NB4 (cell line): Measurements from ENCODE around the gene EMP3.

Source experiments
- POLR2A ChIP-seq: IDR thresholded peaks from 2 replicates; pipeline ENCODE4 v1.6.1; 2011; ENCODE audit warnings: mild to moderate bottlenecking; ENCODE audit not compliant: insufficient read length; ENCODE audit errors: extremely low read depth
- TF ChIP-seq, protein P1 (sequence below): IDR thresholded peaks from one replicate; pipeline ENCODE4 v1.5.1; 2012; ENCODE audit warnings: low read depth, low read length

DNA sequence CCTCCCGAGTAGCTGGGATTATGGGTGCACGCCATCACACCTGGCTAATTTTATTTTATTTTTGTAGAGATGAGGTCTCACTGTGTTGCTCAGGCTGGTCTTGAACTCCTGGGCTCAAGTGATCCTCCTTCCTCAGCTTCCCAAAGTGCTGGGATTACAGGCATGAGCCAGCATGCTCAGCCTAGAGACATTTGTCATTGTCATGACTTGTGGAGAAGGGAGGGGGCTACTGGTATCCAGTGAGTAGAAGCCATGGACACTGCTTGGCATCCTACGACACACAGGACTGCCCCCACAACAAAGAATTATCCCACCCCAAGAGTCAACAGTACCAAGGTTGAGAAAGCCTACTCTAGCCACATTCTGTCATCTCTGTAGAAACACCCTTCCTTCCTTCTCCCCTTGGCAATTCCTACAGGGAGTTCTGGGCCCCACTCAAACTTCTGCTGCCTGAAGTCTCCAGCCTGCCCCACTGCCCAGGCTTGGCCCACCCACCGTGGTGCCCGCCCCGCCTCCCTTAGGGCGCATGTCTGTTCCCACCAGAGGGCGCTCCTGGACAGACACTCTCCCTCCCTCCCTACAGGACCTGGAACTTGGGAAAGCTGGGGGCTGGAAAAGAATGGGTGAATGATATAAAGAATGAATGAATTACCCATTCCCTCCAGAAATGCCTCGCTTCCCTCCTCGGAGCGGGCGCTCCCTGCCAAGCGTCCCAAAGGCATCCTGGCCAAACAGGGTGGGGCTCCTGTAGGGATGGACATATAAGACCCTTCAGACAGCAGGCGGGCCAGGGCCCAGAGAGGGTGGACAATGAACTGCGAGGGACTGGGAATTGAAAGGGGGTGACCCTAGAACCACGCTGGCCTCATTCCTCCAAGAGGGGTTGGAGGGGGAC lies 5.5 kb upstream of the EMP3 start:
- TF ChIP-seq, protein P1, sequence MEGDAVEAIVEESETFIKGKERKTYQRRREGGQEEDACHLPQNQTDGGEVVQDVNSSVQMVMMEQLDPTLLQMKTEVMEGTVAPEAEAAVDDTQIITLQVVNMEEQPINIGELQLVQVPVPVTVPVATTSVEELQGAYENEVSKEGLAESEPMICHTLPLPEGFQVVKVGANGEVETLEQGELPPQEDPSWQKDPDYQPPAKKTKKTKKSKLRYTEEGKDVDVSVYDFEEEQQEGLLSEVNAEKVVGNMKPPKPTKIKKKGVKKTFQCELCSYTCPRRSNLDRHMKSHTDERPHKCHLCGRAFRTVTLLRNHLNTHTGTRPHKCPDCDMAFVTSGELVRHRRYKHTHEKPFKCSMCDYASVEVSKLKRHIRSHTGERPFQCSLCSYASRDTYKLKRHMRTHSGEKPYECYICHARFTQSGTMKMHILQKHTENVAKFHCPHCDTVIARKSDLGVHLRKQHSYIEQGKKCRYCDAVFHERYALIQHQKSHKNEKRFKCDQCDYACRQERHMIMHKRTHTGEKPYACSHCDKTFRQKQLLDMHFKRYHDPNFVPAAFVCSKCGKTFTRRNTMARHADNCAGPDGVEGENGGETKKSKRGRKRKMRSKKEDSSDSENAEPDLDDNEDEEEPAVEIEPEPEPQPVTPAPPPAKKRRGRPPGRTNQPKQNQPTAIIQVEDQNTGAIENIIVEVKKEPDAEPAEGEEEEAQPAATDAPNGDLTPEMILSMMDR, result peak; percentile 100
- TF ChIP-seq POLR2A, result no peak
